Measurements from ENCODE around the gene USP53.
"Not testable (repeated sequence)": the region's sequence is repeated elsewhere in the genome, so short reads cannot be mapped to it uniquely, and the experiment has no call there.

The USP53 gene

DNA sequence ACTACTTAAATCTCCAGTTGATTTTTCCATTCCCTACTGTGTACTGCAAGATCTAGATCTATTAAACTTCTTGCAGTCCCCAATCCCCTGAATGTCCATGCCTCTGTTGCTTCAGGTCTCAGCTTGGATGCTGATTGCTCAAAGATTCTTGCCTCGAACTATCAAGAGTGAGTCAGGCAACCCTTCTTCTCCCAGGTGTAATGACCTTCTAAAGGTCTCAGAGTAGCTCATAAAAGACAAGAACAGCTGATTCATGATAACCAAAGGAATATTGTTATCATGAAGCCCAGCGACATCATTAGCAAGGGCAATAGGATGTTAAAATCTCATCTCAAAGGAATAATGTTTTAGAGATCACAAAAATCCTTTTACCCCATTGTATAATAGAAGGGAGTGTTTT, 116.2 kb downstream of the USP53 start:
- no peak for DNase-seq

DNA sequence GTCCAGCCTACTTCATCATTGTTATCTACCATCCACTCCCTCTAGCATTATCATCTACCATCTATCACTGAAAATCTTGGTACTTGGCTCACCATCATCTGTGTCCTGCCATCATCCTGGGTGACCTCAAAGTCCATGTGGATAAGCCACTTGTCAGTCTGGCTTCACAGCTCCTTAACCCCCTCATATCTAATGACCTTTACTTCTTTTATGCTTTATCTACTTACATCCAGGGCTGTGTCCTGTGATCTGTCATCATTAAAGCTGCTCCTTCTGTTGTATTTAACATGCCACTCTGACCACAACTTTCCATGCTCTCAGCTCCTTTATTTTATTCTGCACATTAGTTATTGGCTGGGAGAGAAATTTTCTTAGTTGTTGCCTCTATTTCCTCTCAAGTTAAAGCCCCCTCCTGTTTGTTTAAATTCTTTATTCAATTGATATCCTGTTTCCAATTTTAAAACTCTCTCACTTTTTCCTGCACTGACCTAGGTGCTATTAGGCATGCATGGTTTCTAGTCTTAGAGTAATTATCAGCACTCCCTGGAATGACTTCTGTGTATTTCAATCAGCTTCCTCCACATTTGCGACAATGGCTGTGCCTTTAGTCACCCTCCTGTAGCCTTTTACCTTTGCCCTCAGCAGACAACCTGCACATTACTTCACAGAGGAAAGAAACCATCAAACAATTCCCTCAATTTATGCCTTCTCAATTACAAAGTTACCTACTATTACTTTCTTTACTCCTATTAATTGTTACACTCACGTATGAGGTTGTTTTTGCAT, 117.5 kb downstream of the USP53 start:
- DNase-seq = no peak

DNA sequence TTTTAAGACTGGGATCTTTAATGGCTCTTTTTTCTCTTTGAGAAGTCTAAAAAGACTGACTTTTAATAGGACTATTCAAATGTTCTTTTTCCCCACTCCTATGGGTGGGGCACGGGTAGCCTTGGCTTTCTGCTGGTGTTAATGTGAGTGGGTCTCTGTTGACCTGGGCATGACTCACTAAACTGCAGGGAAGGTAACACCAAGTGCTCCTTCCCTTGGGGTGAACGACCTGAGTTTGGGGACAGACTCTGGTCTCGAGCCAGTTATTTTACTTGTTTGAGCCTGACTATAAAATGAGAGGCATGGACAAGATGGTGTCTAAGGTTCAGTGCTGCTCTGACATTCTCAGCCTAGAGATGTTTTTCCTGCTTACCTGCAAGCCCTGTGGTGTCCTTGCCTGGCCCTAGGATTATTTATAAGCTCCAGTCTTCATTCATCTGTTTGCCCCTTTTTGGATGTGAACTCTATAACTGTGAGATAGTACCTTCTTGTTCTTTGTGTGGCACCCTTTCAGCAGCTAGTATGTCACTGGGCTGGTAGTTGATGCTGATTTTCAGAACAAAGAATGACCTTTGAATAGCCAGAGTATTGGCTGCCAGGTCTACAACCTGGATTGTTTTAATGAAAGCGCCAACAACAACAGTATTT, 123.9 kb downstream of the USP53 start:
- DNase-seq = not testable (repeated sequence)

DNA sequence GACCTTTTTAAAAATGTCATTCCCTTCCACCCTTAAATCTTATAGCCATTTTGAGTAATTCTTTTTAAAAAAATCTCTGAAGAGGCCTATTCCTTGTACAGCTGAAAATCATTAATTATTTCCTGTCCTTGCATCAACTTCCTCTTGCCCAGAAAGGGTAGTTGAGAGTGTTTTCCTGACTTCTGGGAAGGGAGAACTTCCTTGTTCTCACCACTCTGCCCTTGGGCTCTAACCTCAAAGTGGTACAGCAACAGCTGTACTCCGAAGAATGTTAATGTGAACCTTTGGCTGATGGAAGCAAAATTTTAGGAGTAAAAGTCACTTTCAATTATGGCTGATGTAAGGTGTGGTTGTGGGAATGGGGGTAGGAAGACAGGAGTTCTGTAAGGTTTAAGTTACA, 124.5 kb downstream of the USP53 start:
- DNase-seq = no peak

DNA sequence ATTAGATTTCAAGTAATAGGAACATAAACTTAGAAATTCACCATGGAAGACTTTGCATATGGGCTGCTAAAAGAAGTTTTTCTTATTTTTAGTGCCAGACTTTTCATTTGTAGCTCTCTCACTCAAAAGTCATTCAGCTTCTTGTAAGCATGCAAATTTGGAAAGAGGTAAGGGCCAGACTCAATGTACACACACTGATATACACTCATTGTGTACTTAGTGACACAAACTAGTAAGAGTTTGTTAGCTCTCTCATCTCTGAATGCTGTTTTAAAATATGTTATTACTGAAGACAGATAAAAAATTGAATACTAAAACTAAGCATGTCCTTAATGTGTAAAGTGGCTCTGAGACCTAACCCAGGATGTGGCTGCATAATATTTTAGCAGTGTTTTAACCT, 127.4 kb downstream of the USP53 start:
- not testable (repeated sequence) for DNase-seq

DNA sequence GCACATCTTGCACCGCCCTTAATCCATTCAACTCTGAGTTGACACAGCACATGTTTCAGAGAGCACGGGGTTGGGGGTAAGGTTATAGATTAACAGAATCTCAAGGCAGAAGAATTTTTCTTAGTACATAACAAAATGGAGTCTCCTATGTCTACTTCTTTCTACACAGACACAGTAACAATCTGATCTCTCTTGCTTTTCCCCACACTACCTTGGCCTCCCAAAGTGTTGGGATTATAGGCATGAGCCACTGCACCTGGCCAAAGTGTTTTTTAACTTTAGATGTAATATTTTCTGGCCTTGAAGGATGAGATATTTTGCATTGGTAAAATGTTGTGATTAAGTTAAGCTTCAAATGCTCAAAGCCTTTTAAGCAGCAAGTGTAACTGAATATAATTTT, 130.8 kb downstream of the USP53 start:
- not testable (repeated sequence) for DNase-seq
